ENCODE data around the gene ELMO1. TPM values are rescaled to one million over a fixed set of nuclear protein-coding genes. Genes with fewer than 3 reads are reported as not detected.

The ELMO1 gene
- total and polyA plus RNA-seq, 4 donors, result 10.1 to 183 (median 34.4) TPM

GRCh38 chr7:36871863-36872262 is 576.8 kb downstream of the ELMO1 start:
- Histone ChIP-seq H3K27ac (ENCODE audit: low read depth in 1 of 2, low read length in 1 of 2) (no peak overlapping the region), H3K4me3 (no peak overlapping the region), H3K36me3 (ENCODE audit: control insufficient read depth in 4 of 4, insufficient read depth in 4 of 4, low read length in 4 of 4) (peaks cover 4 to 36% (median 11%) of the 10 kb centered on the region in 4 donors), H3K4me1 (ENCODE audit: control insufficient read depth in 5 of 5, insufficient read depth in 5 of 5, low read length in 5 of 5) (no peaks in the 10 kb centered on the region), H3K9ac (ENCODE audit: insufficient read depth in 1 of 2, low read length in 2 of 2) (no peak overlapping the region), H3K9me3 (ENCODE audit: control insufficient read depth in 4 of 4, insufficient read depth in 3 of 4, low read length in 3 of 4) (peaks cover 0 to 2% (median 0%) of the 10 kb centered on the region in 4 donors), H3K27me3 (ENCODE audit: control insufficient read depth in 3 of 3, insufficient read depth in 3 of 3, low read length in 2 of 3) (no peaks in the 10 kb centered on the region)
- ATAC-seq (ENCODE audit: insufficient read depth, low FRiP score), result no peak
- no peak for DNase-seq
- no peak for TF ChIP-seq CTCF (IDR thresholded peaks at IDR 0.05; ENCODE audit: control extremely low read depth, extremely low read depth)

- peaks cover 0 to 2% (median 0%) of the 10 kb centered on the region in 4 donors for H3K9me3 ChIP-seq (ENCODE audit: control insufficient read depth in 4 of 4, insufficient read depth in 3 of 4, low read length in 3 of 4)
- no peak overlapping the region for H3K27ac ChIP-seq (ENCODE audit: low read depth in 1 of 2, low read length in 1 of 2)
- no peak for TF ChIP-seq CTCF (IDR thresholded peaks at IDR 0.05; ENCODE audit: control extremely low read depth, extremely low read depth)
- 43 to 97% methylated on average over 1 of the region's 1 CpG for WGBS, 2 donors
- DNase-seq (no peak), ATAC-seq (ENCODE audit: insufficient read depth, low FRiP score) (no peak)
- no peaks in the 10 kb centered on the region for H3K4me1 ChIP-seq (ENCODE audit: control insufficient read depth in 5 of 5, insufficient read depth in 5 of 5, low read length in 5 of 5)
- peaks cover 4 to 34% (median 10%) of the 10 kb centered on the region in 4 donors for H3K36me3 ChIP-seq (ENCODE audit: control insufficient read depth in 4 of 4, insufficient read depth in 4 of 4, low read length in 4 of 4)
- H3K27me3 ChIP-seq (ENCODE audit: control insufficient read depth in 3 of 3, insufficient read depth in 3 of 3, low read length in 2 of 3), result no peaks in the 10 kb centered on the region
- no peak overlapping the region for H3K4me3 ChIP-seq
- H3K9ac ChIP-seq (ENCODE audit: insufficient read depth in 1 of 2, low read length in 2 of 2), result no peak overlapping the region
These were observed 577.3 kb downstream of the ELMO1 start for GRCh38 chr7:36871355-36871738.

- H3K36me3 ChIP-seq (ENCODE audit: control insufficient read depth in 4 of 4, insufficient read depth in 4 of 4, low read length in 4 of 4), result peaks cover 4 to 35% (median 10%) of the 10 kb centered on the region in 4 donors
- peaks cover 0 to 2% (median 0%) of the 10 kb centered on the region in 4 donors for H3K9me3 ChIP-seq (ENCODE audit: control insufficient read depth in 4 of 4, insufficient read depth in 3 of 4, low read length in 3 of 4)
- no peak overlapping the region for H3K4me3 ChIP-seq
- no peak overlapping the region for H3K9ac ChIP-seq (ENCODE audit: insufficient read depth in 1 of 2, low read length in 2 of 2)
- H3K27ac ChIP-seq (ENCODE audit: low read depth in 1 of 2, low read length in 1 of 2), result no peak overlapping the region
- H3K4me1 ChIP-seq (ENCODE audit: control insufficient read depth in 5 of 5, insufficient read depth in 5 of 5, low read length in 5 of 5), result no peaks in the 10 kb centered on the region
- WGBS, 2 donors, result 94 to 97% methylated on average over 1 of the region's 1 CpG
- DNase-seq (no peak), ATAC-seq (ENCODE audit: insufficient read depth, low FRiP score) (no peak)
- no peak for TF ChIP-seq CTCF (IDR thresholded peaks at IDR 0.05; ENCODE audit: control extremely low read depth, extremely low read depth)
- no peaks in the 10 kb centered on the region for H3K27me3 ChIP-seq (ENCODE audit: control insufficient read depth in 3 of 3, insufficient read depth in 3 of 3, low read length in 2 of 3)
These were observed 577.9 kb downstream of the ELMO1 start for GRCh38 chr7:36870625-36871354.

Measured in lung (tissue), 12 donors.